ACC112 (cell line): ENCODE data around the gene PARD6B.
A peak's percentile ranks its signal among the peaks of the same experiment; 100 is the strongest.

Experiments used
- H2AFZ ChIP-seq: fragments of 200-600 bp; sonication (generic); one replicate; pipeline ENCODE4 v1.6.0; 2017; ENCODE audit warnings: antibody characterized with exemption, low read length; ENCODE audit not compliant: unreplicated experiment
- H3K27ac ChIP-seq: fragments of 200-600 bp; sonication (generic); 2 replicates; pipeline ENCODE4 v1.5.1; 2014; ENCODE audit warnings: low read depth, mild to moderate bottlenecking, antibody characterized with exemption, low read length, moderate library complexity
- H3K27me3 ChIP-seq: fragments of 200-600 bp; sonication (generic); 2 replicates; pipeline ENCODE4 v1.6.1; 2014; ENCODE audit warnings: mild to moderate bottlenecking, antibody characterized with exemption, low read length, moderate library complexity, mixed read lengths; ENCODE audit not compliant: insufficient read depth
- H3K36me3 ChIP-seq: fragments of 200-600 bp; sonication (generic); 2 replicates; pipeline ENCODE4 v1.6.1; 2016; ENCODE audit warnings: mild to moderate bottlenecking, antibody characterized with exemption, low read length, moderate library complexity, mixed read lengths; ENCODE audit not compliant: insufficient read depth
- H3K4me1 ChIP-seq: fragments of 200-600 bp; sonication (generic); one replicate; pipeline ENCODE4 v1.6.1; 2016; ENCODE audit warnings: low read length, mixed read lengths; ENCODE audit not compliant: insufficient read depth, unreplicated experiment, control insufficient read depth
- H3K4me3 ChIP-seq: fragments of 200-600 bp; sonication (generic); 2 replicates; pipeline ENCODE4 v1.5.1; 2014; ENCODE audit warnings: mild to moderate bottlenecking, low read depth, low read length
- H3K79me2 ChIP-seq: fragments of 200-600 bp; sonication (generic); one replicate; pipeline ENCODE4 v1.6.0; 2016; ENCODE audit warnings: low read length; ENCODE audit not compliant: control insufficient read depth, unreplicated experiment, insufficient read depth

The PARD6B gene

GRCh38 chr20:50724851-50725723, 6.3 kb upstream of the PARD6B start:
- Histone ChIP-seq H3K79me2 (no peaks in the 10 kb centered on the region), H3K4me3 (peak overlapping the region; percentile 34; the same call in 1 of the 2 replicates), H3K27ac (peak overlapping the region; percentile 34), H3K36me3 (no peaks in the 10 kb centered on the region), H3K4me1 (peaks cover 16% of the 10 kb centered on the region), H2AFZ (peak overlapping the region; percentile 52), H3K27me3 (no peaks in the 10 kb centered on the region)

- no peaks in the 10 kb centered on the region for H3K79me2 ChIP-seq
- no peaks in the 10 kb centered on the region for H3K27me3 ChIP-seq
- H3K36me3 ChIP-seq = no peaks in the 10 kb centered on the region
- no peak overlapping the region for H2AFZ ChIP-seq
- H3K4me3 ChIP-seq = no peak overlapping the region
- H3K27ac ChIP-seq = no peak overlapping the region
- H3K4me1 ChIP-seq = peaks cover 16% of the 10 kb centered on the region
Measured at GRCh38 chr20:50725724-50726005, 5.7 kb upstream of the PARD6B start.

GRCh38 chr20:50726955-50727791, 4.2 kb upstream of the PARD6B start:
- Histone ChIP-seq H3K27ac (no peak overlapping the region), H3K36me3 (no peaks in the 10 kb centered on the region), H3K79me2 (no peaks in the 10 kb centered on the region), H3K4me3 (no peak overlapping the region), H3K4me1 (peaks cover 16% of the 10 kb centered on the region), H2AFZ (no peak overlapping the region), H3K27me3 (peaks cover 9% of the 10 kb centered on the region)

GRCh38 chr20:50727792-50728485, 3.4 kb upstream of the PARD6B start:
- H3K27me3 ChIP-seq = peaks cover 16% of the 10 kb centered on the region
- H3K4me1 ChIP-seq = peaks cover 16% of the 10 kb centered on the region
- no peaks in the 10 kb centered on the region for H3K36me3 ChIP-seq
- H3K4me3 ChIP-seq = no peak overlapping the region
- no peak overlapping the region for H2AFZ ChIP-seq
- H3K27ac ChIP-seq = no peak overlapping the region
- no peaks in the 10 kb centered on the region for H3K79me2 ChIP-seq

- no peaks in the 10 kb centered on the region for H3K79me2 ChIP-seq
- H2AFZ ChIP-seq = no peak overlapping the region
- no peak overlapping the region for H3K27ac ChIP-seq
- H3K4me3 ChIP-seq = no peak overlapping the region
- H3K36me3 ChIP-seq = no peaks in the 10 kb centered on the region
- peaks cover 16% of the 10 kb centered on the region for H3K27me3 ChIP-seq
- peaks cover 16% of the 10 kb centered on the region for H3K4me1 ChIP-seq
Measured at GRCh38 chr20:50728486-50728980, 2.8 kb upstream of the PARD6B start.

GRCh38 chr20:50728981-50729874, 2.2 kb upstream of the PARD6B start:
- H3K4me3 ChIP-seq = no peak overlapping the region
- peaks cover 16% of the 10 kb centered on the region for H3K27me3 ChIP-seq
- no peak overlapping the region for H3K27ac ChIP-seq
- H3K4me1 ChIP-seq = peaks cover 14% of the 10 kb centered on the region
- no peaks in the 10 kb centered on the region for H3K36me3 ChIP-seq
- no peaks in the 10 kb centered on the region for H3K79me2 ChIP-seq
- H2AFZ ChIP-seq = no peak overlapping the region

GRCh38 chr20:50729901-50730764, 1.2 kb upstream of the PARD6B start:
- Histone ChIP-seq H2AFZ (peak overlapping the region; percentile 86), H3K36me3 (no peaks in the 10 kb centered on the region), H3K4me1 (peaks cover 5% of the 10 kb centered on the region), H3K27ac (no peak overlapping the region), H3K79me2 (no peaks in the 10 kb centered on the region), H3K27me3 (peaks cover 16% of the 10 kb centered on the region), H3K4me3 (peak overlapping the region; percentile 84)

- no peak overlapping the region for H3K27ac ChIP-seq
- peaks cover 6% of the 10 kb centered on the region for H3K4me1 ChIP-seq
- H3K27me3 ChIP-seq = peaks cover 16% of the 10 kb centered on the region
- peak overlapping the region; percentile 86 for H2AFZ ChIP-seq
- H3K4me3 ChIP-seq = peak overlapping the region; percentile 84
- no peaks in the 10 kb centered on the region for H3K36me3 ChIP-seq
- no peaks in the 10 kb centered on the region for H3K79me2 ChIP-seq
Measured at GRCh38 chr20:50730765-50731054, 670 bp upstream of the PARD6B start.

- H3K27me3 ChIP-seq = peaks cover 16% of the 10 kb centered on the region
- H3K4me3 ChIP-seq = peak overlapping the region; percentile 84
- no peak overlapping the region for H2AFZ ChIP-seq
- H3K79me2 ChIP-seq = no peaks in the 10 kb centered on the region
- H3K4me1 ChIP-seq = peaks cover 8% of the 10 kb centered on the region
- no peak overlapping the region for H3K27ac ChIP-seq
- H3K36me3 ChIP-seq = no peaks in the 10 kb centered on the region
Measured at GRCh38 chr20:50731930-50732690, 730 bp downstream of the PARD6B start.
